AG09309 (cell line): Measurements from ENCODE around the gene MMP24.

ENCODE experiments used
- DNase-seq: peaks from one replicate; pipeline ENCODE4 v3.0.0-alpha.2; 2010; ENCODE audit warnings: low read depth
- H3K4me3 ChIP-seq: 2 replicates; pipeline ENCODE4 v1.5.1; 2011; ENCODE audit warnings: mild to moderate bottlenecking, low read depth, low read length, moderate library complexity; ENCODE audit not compliant: control insufficient read depth
- TF ChIP-seq, protein P1 (sequence below): IDR thresholded peaks from 2 replicates; pipeline ENCODE4 v1.5.1; 2011; ENCODE audit warnings: mild to moderate bottlenecking, low read depth, low read length, inconsistent platforms; ENCODE audit not compliant: insufficient read depth, control insufficient read depth; ENCODE audit errors: missing control alignments

The MMP24 gene

DNA sequence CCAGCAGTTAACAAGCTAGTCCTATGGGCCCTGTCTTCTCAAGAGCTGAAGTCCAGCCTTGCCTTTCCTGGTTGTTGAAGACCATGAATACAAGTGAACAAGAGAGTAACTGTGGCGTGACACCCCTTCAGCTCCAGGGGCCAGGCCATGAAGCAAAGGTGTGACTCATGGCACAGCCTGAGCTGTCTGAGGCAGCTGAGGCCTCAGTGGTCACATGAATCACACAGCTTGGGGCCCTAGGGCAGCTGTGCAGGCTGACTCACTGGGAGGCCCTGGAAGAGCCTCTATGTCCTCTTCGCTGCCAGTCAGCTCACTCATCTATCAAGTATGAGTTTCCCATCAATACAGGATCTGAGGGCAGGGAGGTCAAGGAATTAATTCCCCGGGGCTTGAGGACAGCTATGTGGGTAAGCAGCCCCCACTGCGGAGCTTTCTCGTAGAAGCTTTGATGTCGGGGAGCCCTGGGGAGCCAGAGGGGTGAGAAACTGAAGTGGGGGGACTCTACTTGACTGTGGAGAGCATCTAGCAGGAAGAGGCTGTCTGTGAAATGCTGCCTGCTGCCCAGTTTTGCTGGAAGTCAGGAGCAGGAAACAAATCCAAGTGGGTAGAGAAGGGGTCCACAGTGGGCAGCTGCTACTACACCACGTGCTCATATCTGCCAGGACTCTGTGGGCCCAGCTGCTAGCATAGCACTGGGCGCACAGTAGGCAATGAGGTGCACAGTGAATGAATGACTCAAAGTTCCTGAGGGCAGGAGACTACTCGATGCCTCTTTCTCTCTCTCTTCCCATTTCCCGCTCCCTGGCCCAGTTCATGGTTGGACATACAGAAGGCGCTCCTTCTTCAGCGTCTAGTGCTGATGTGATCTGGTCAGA, 79.4 kb downstream of the MMP24 start:
- no peak overlapping the region for H3K4me3 ChIP-seq
- TF ChIP-seq, protein P1, sequence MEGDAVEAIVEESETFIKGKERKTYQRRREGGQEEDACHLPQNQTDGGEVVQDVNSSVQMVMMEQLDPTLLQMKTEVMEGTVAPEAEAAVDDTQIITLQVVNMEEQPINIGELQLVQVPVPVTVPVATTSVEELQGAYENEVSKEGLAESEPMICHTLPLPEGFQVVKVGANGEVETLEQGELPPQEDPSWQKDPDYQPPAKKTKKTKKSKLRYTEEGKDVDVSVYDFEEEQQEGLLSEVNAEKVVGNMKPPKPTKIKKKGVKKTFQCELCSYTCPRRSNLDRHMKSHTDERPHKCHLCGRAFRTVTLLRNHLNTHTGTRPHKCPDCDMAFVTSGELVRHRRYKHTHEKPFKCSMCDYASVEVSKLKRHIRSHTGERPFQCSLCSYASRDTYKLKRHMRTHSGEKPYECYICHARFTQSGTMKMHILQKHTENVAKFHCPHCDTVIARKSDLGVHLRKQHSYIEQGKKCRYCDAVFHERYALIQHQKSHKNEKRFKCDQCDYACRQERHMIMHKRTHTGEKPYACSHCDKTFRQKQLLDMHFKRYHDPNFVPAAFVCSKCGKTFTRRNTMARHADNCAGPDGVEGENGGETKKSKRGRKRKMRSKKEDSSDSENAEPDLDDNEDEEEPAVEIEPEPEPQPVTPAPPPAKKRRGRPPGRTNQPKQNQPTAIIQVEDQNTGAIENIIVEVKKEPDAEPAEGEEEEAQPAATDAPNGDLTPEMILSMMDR: no peak
- DNase-seq: peak; percentile 97

DNA sequence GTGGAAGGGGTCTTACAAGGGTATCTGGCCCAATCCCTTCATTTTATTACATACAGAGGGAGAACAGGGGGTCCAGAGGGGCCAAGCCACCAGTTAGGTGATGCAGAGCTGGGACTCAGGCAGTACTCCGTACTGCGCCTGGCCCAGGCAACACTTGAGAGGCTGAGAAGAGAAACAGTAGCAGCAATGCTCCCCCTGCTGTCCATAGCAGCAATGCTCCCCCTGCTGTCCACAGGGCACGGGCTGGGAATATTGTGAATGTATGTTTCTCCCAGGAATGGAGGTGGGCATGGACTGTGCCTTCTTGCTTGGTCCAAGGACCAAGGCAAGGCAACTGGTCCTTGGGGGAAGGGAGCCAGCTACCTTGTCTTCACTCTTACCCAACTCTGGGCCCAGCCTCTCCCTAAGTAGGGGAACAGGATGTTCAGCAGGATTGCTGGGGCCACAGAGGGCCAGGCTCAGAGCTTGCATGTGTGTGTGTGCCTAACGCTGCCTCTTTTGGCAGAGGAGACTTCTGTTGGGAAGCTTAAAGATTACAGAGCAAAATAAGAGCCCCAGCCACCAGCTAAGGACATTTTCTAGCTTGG, 80.5 kb downstream of the MMP24 start:
- no peak for DNase-seq
- TF ChIP-seq, protein P1: peak; percentile 75
- no peak overlapping the region for H3K4me3 ChIP-seq

DNA sequence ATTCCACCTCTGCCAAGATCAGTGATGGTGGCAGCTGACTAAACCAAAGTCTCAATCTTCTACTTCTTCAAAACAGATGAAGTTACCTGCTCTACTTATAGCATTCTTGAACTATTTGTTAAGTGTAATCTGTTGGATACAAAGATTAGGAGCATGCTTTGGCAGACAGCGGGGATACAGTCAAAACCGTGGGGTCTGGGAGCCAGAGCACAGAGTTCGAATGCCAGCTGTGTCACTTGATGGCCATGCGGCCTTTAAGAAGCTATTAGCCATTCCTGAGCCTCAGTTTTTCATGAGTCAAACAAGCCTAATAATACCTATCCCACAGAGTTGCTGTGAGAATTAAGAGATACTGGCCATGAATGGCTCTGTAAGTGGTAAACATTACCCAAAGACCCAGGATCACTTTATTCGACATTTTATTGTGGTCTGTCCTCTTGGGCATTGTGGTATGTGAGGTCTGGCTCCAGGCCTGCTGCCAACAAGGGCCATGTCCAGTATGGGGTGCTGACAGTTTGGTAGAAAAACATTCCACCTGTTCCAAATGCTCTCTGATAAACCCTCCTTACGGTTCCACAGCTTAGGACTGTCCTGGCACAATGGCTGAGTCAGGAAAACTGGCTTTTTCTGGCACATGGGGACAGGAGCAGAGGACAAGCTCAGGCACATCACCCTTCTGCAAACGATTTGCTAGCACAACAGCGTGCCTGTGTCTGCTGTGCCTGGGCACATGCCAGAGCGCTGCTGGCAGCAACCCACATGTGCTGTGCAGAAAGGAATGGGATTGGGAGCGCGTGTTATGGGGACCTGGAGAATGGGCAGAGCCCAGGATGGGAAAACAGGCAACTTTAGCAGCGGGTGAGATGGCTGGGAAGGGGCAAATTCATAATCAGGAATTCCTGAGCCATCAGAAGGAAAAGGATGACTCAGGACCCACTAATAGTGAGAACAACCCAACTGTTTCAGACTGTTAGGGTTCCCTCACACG, 81.5 kb downstream of the MMP24 start:
- no peak overlapping the region for H3K4me3 ChIP-seq
- peak; percentile 64 for DNase-seq
- TF ChIP-seq, protein P1: no peak

DNA sequence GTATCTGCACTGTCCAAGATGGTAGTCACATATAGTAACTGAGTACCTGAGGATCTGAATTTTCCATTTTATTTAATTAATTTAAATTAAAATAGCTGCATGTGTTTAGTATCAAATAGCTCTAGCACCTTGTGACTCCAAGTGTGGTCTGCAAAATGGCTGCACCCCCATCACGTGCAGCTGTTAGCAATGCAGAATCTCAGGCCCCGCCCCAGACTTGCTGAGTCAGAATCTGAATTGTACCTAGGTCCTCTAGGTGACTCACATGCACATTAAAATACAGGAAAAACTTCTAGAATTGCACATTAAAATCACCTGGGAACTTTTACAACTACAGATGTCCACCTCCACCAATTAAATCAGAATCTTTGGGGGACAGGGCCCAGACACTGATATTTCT, 84.9 kb downstream of the MMP24 start:
- H3K4me3 ChIP-seq: no peak overlapping the region
- TF ChIP-seq, protein P1: no peak
- no peak for DNase-seq

DNA sequence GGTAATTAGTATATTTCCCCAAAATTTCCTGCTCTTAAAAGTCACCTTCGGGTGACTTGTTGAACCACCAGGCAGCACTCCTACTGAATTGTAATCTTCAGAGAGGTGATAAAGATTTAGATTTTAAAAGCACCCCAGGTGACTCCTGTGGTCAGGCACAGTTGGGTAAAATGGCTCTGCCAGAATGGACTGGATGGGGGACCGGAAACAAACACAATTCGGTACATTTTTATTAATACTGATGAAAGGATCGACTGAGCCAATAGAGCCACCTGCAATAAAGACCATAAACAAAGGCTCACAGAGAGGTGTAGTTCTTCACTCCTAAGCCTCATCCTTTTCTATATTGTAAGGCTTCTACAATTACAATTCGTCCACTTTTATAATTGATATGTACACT, 85.3 kb downstream of the MMP24 start:
- H3K4me3 ChIP-seq: no peak overlapping the region
- TF ChIP-seq, protein P1: no peak
- no peak for DNase-seq

DNA sequence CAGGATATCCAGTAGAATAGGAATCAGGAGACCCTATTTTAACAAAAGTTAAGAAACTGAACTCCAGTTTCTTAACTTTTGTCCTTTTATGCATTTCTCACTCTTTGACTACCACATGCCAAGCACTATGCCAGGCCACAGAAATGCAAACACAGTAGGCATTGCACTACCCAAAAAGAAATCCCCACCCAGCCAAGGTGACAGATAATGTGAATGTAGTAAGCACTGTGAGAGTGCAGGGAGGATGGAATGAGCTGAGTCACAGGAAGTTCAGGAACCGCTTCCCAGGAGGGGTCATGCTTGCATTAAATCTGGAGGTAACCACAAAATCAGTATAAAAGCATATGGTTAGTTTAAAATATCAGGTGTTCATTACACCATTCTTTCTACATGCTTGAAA, 85.8 kb downstream of the MMP24 start:
- peak; percentile 61 for DNase-seq
- TF ChIP-seq, protein P1: no peak
- no peak overlapping the region for H3K4me3 ChIP-seq
